Pulmonary artery endothelial cell (primary cell): Measurements from ENCODE around the gene CNTNAP2. TPM values are rescaled to one million over a fixed set of nuclear protein-coding genes. Genes with fewer than 3 reads are reported as not detected.
"Not testable (repeated sequence)": the region's sequence is repeated elsewhere in the genome, so short reads cannot be mapped to it uniquely, and the experiment has no call there.

Source experiments
- DNase-seq: peaks from one replicate; pipeline ENCODE4 v3.0.0-alpha.2; 2011; ENCODE audit warnings: low read depth, low spot score
- total RNA-seq: library from RNA; depleted of rRNA; stranded (reverse); fragments of >200 nt; gene quantifications from 2 replicates; pipeline ENCODE4 v1.2.3, GENCODE V29; 2014

The CNTNAP2 gene
- total RNA-seq, 1 donor from 2014 or later: not detected

- no peak for DNase-seq
Observed at GRCh38 chr7:148056406-148056805, 1939.8 kb downstream of the CNTNAP2 start.

GRCh38 chr7:148058092-148058491, 1941.5 kb downstream of the CNTNAP2 start:
- DNase-seq: no peak

GRCh38 chr7:148058753-148059152, 1942.2 kb downstream of the CNTNAP2 start:
- no peak for DNase-seq

GRCh38 chr7:148060724-148061123, 1944.1 kb downstream of the CNTNAP2 start:
- DNase-seq: no peak

- not testable (repeated sequence) for DNase-seq
Observed at GRCh38 chr7:148078111-148078510, 1961.5 kb downstream of the CNTNAP2 start.

- no peak for DNase-seq
Observed at GRCh38 chr7:148079206-148080080, 1962.8 kb downstream of the CNTNAP2 start.

- DNase-seq: no peak
Observed at GRCh38 chr7:148083448-148083847, 1966.8 kb downstream of the CNTNAP2 start.

GRCh38 chr7:148084138-148084537, 1967.5 kb downstream of the CNTNAP2 start:
- no peak for DNase-seq

- no peak for DNase-seq
Observed at GRCh38 chr7:148091882-148092281, 1975.3 kb downstream of the CNTNAP2 start.

GRCh38 chr7:148093375-148094166, 1977.0 kb downstream of the CNTNAP2 start:
- DNase-seq: no peak

GRCh38 chr7:148095066-148095465, 1978.5 kb downstream of the CNTNAP2 start:
- no peak for DNase-seq

GRCh38 chr7:148104136-148104716, 1987.6 kb downstream of the CNTNAP2 start:
- DNase-seq: no peak

- DNase-seq: no peak
Observed at GRCh38 chr7:148104924-148105323, 1988.3 kb downstream of the CNTNAP2 start.

GRCh38 chr7:148105853-148106252, 1989.3 kb downstream of the CNTNAP2 start:
- no peak for DNase-seq

- no peak for DNase-seq
Observed at GRCh38 chr7:148107443-148108127, 1991.0 kb downstream of the CNTNAP2 start.

GRCh38 chr7:148108381-148108780, 1991.8 kb downstream of the CNTNAP2 start:
- no peak for DNase-seq

- no peak for DNase-seq
Observed at GRCh38 chr7:148110097-148110868, 1993.7 kb downstream of the CNTNAP2 start.

- no peak for DNase-seq
Observed at GRCh38 chr7:148114804-148115203, 1998.2 kb downstream of the CNTNAP2 start.

GRCh38 chr7:148115308-148115707, 1998.7 kb downstream of the CNTNAP2 start:
- DNase-seq: no peak

GRCh38 chr7:148116195-148116594, 1999.6 kb downstream of the CNTNAP2 start:
- DNase-seq: no peak
